OCI-LY3 (cell line): ENCODE data around the gene SEC14L6.

Experiments
- CTCF ChIP-seq: fragments of 200-600, 300-600 bp; sonication (generic); IDR thresholded peaks from 2 replicates; pipeline ENCODE4 v1.5.1; 2014; ENCODE audit warnings: antibody characterized with exemption, low read length, low read depth
- EZH2phosphoT487 ChIP-seq: fragments of 200-600 bp; shearing (Covaris generic); IDR thresholded peaks from 2 replicates; pipeline ENCODE4 v1.6.1; 2018; ENCODE audit warnings: antibody characterized with exemption, mixed run types, low read depth

GRCh38 chr22:30474683-30475424 lies 71.7 kb downstream of the SEC14L6 start:
- TF ChIP-seq CTCF (no peak), EZH2phosphoT487 (no peak)
